ENCODE measurements around the gene PRAMEF15.
"Not testable (repeated sequence)": the region's sequence is repeated elsewhere in the genome, so short reads cannot be mapped to it uniquely, and the experiment has no call there.

PRAMEF15 gene

DNA sequence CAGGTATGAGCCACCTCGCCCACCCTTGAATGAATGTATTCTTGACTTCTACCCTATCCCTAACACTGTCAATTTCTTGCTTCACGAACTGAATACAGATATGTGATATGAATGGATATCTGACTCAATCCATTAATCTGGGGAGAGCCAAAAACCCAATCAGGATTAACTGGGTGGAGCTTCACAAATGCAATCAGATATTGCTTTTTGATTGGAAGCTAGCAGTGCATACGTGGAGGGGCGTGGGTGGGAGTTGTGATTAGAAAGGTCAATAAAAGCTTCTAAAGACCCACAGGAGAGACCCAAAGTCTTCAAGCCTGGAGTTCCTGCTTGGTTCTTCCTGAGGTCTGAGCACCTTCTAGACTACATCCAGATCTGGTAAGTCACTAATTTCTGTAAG is at the start of gene PRAMEF15:
TSS of gene PRAMEF15 (plus strand) at position 301 of the 400 bp plus-strand sequence. CDS start 2,827 bp downstream, outside the sequence.
- not testable (repeated sequence) for DNase-seq (ENCODE audit: extremely low read depth, low read depth)

DNA sequence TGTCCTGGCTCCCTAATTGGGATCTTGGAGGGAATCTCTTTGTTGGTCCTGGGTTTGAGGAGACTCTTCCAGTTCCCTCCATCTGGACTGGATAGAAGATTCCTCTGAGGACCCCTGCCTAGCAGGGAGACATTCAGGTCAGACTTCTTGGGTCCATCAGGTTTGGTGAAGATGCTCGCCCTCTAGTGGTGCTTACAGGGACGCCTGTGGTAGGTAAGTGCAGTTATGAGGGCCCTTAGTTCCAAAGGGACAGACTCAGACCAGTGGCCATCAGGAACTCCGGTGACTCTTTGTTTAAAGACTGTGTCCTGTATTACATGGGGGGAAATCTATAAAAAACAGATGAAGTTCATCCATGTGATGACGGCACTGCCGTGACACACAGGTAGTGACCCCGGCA is 38.4 kb upstream of the PRAMEF15 start:
- DNase-seq (ENCODE audit: extremely low read depth, low read depth) = not testable (repeated sequence)

DNA sequence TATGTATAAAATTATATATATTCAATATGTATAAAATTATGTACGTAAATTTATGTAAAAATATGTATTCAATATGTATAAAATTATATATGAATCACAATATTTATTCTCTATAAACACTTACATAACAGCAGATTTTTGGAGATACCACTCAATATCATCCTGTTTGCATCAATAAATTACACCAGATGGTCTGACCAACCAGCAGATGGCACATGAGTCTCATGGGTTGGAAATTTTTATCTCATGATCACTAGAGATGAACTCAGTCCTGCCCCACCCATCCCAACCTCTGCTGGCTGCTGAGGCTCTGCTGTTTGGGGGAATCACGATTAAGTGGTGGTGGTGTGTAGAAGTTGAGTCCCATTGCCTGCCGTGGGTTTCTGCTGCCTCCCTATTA is 35.8 kb upstream of the PRAMEF15 start:
- DNase-seq (ENCODE audit: extremely low read depth, low read depth) = not testable (repeated sequence)

DNA sequence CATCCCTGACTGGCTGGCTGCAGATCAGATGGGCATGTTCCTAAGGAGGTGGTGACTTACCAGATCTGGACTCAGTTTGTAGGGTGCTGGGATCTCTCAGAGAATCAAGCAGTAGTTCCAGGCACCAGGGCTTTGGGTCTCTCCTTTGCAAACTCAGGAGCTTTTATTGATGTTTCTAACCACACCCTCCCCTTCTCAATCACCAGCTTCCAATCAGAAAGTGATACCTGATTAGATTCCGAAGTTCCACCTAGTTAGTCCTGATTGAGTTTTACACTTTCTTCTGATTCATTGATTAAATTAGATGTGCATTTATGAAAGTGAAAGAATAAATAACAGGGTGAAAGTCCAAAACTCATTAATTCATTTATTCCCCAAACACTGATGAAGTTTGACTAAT is 30.3 kb upstream of the PRAMEF15 start, which contains the start of gene PRAMEF8:
TSS of gene PRAMEF8 (minus strand) at position 101 of the 400 bp plus-strand sequence. CDS start 1,046 bp downstream, outside the sequence.
- DNase-seq (ENCODE audit: extremely low read depth, low read depth) = not testable (repeated sequence)

DNA sequence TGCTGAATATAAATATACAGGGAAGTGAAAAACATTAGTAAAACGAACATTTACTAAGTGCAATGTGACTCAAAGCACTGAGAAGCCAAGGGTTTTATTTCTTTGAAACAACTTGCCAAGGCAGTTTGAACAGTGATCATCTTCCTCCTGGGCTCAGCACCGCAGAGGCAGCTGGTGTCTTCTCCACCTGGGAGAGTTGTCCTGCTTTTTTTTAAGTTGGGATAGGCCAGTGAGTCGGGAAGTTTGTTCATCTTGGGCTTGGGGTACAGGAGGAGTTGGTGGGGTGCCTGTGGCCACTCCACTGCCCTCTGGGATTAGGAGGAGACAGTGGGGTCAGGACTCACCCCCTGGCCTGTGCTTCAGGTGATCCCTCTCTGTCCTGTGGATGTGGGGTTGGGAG is 26.4 kb upstream of the PRAMEF15 start:
- not testable (repeated sequence) for DNase-seq (ENCODE audit: extremely low read depth, low read depth)

DNA sequence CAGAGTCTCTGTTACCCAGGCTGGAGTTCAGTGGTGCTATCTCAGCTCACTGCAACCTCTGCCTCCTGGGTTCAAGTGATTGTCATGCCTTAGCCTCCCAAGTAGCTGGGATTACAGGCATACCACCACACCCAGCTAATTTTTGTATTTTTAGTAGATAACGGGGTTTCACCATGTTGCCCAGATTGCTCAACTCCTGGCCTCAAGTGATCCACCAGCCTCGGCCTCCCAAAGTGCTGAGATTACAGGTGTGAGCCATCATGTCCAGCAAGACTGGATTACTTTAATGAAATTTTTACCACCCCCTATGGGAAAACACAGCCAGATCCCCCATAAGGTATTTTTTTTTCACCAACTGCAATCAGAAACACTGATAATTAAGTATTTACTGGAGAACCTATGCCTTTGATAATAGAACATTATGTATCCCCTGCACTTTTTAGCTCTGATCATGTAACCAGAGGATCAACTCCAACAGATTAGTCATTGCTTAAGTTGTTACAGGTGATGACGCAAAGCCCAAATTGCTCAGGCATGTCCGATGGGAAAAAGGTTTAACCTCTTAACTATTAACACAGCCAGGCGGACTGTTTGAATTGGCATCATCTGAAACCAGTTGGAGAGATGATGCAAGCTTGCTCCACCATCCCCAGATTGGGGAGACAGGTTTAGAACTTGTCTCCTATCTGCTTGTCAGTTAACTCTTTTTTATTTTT is 18.0 kb upstream of the PRAMEF15 start:
- DNase-seq (ENCODE audit: extremely low read depth, low read depth) = not testable (repeated sequence)

DNA sequence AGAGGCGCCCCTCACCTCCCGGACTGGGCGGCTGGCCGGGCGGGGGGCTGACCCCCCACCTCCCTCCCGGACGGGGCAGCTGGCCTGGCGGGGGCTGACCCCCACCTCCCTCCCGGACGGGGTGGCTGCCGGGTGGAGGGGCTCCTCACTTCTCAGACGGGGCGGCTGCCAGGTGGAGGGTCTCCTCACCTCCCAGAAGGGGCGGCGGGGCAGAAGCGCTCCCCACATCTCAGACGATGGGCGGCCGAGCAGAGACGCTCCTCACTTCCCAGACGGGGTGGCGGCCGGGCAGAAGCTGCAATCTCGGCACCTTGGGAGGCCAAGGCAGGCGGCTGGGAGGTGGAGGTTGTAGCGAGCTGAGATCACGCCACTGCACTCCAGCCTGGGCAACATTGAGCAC is 16.7 kb upstream of the PRAMEF15 start:
- not testable (repeated sequence) for DNase-seq (ENCODE audit: extremely low read depth, low read depth)

DNA sequence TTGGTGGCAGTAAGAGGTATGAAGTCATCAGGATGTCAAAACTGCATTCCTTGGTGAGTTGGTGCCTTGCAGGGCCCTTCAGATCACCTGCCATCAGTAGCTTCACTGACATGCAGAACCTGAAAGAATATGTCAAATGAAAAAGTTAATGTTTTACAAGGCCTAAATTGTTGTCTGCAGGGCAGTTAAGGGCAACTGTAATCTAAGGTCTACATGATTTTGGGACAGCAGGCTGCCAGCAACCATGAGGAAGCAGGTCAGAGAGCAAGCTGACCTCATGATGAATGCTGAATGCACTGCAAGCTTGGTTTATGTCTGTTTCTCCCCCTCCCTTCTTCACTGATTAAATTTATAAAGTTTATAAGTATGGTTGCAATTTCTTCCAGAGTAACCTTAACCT is 13.2 kb upstream of the PRAMEF15 start:
- not testable (repeated sequence) for DNase-seq (ENCODE audit: extremely low read depth, low read depth)

DNA sequence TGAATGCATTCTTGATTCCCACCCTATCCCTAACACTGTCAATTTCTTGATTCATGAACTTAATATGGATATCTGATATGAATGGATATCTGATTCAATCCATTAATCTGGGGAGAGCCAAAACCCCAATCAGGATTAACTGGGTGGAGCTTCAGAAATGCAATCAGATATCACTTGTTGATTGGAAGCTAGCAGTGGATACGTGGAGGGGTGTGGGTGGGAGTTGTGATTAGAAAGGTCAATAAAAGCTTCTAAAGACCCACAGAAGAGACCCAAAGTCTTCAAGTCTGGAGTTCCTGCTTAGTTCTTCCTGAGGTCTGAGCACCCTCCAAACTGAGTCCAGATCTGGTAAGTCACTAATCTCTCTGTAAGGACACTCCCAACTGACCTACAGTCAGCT is 12.1 kb upstream of the PRAMEF15 start, which contains the start of gene PRAMEF33:
TSS of gene PRAMEF33 (plus strand) at position 301 of the 400 bp plus-strand sequence. CDS start 2,416 bp downstream, outside the sequence.
- not testable (repeated sequence) for DNase-seq (ENCODE audit: extremely low read depth, low read depth)

DNA sequence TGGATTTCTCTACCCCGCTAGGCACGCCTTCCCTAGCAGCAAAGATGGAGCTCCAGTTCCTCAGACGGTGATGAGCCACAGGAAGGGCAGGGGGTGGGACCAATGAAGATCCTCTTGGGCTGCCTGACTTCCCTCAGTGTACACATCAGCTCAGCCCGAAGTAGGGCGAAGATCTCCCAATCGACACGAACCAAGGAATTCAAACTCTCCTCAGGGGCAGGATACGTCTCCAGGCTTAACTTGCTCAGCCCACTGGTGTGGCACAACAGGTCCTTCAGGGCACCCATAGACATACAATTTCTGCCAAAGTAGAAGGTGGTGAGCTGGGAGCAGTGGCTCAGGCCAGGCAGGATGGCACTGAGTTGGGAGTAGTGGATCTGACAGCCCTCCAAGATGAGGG is 27.1 kb downstream of the PRAMEF15 start:
- not testable (repeated sequence) for DNase-seq (ENCODE audit: extremely low read depth, low read depth)

DNA sequence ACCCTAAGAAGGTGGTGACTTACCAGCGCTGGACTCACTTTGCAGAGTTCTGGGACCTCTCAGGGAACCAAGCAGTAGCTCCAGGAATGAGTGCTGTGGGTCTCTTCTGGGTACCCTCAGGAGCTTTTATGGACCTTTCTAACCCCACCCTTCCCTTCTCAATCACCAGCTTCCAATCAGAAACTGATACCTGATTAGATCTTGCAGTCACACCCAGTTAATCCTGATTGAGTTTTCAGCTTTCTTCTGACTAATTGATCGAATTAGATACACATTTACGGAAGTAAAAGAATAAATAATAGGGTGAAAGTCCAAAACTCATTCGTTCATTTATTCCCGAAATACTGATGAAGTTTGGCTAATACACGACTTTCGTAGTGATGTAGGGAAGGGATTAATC is 31.7 kb downstream of the PRAMEF15 start, which contains the start of gene PRAMEF14:
TSS of gene PRAMEF14 (minus strand) at position 101 of the 400 bp plus-strand sequence. CDS start 1,820 bp downstream, outside the sequence.
- DNase-seq (ENCODE audit: extremely low read depth, low read depth) = not testable (repeated sequence)

DNA sequence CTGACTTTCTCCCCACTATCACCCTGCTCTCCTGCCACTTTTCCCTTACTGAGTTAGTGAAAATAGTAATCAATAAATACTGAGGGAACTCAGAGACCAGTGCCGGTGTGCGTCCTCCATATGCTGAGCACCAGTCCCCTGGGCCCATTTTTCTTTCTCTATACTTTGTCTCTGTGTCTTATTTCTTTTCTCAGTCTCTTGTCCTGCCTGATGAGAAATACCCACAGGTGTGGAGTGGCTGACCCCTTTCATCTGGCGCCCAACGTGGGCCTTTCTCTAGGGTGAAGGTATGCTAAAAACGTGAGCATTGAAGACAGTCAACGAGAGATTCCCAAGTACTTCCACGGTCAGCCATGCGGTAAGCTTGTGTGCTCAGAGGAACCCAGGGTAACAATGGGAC is 38.1 kb downstream of the PRAMEF15 start:
- not testable (repeated sequence) for DNase-seq (ENCODE audit: extremely low read depth, low read depth)

DNA sequence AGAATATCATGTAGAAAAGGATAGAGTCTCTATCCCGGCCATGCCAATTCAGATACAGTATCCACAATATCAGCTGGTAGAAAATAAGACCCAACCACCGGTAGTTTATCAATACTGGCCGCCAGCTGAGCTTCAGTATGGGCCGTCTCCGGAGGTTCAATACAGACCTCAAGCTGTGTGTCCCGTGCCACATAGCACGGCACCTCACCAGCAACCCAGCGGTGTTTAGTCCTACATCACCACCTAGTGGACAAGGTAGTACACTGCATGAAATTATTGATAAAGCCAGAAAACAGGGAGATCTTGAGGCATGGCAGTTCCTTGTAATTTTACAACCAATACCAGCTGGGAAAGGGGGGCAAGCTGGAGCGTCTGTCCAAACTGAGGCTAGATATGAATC is 39.1 kb downstream of the PRAMEF15 start:
- DNase-seq (ENCODE audit: extremely low read depth, low read depth) = not testable (repeated sequence)

DNA sequence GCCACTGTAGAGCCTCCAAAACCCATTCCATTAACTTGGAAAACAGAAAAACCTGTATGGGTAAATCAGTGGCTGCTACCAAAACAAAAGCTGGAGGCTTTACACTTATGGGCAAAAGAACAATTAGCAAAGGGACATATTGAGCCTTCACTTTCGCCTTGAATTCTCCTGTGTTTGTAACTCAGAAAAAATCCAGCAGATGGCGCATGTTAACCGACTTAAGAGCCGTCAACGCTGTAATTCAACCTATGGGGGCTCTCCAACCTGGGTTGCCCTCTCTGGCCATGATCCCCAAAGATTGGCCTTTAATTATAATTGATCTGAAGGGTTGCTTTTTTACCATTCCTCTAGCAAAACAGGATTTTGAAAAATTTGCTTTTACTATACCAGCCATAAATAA is 41.4 kb downstream of the PRAMEF15 start:
- peak; percentile 0 for DNase-seq (ENCODE audit: extremely low read depth, low read depth)
- TF ChIP-seq, protein P1, sequence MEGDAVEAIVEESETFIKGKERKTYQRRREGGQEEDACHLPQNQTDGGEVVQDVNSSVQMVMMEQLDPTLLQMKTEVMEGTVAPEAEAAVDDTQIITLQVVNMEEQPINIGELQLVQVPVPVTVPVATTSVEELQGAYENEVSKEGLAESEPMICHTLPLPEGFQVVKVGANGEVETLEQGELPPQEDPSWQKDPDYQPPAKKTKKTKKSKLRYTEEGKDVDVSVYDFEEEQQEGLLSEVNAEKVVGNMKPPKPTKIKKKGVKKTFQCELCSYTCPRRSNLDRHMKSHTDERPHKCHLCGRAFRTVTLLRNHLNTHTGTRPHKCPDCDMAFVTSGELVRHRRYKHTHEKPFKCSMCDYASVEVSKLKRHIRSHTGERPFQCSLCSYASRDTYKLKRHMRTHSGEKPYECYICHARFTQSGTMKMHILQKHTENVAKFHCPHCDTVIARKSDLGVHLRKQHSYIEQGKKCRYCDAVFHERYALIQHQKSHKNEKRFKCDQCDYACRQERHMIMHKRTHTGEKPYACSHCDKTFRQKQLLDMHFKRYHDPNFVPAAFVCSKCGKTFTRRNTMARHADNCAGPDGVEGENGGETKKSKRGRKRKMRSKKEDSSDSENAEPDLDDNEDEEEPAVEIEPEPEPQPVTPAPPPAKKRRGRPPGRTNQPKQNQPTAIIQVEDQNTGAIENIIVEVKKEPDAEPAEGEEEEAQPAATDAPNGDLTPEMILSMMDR (IDR thresholded peaks at IDR 0.05; ENCODE audit: low read depth, low read length) = peak; percentile 27

DNA sequence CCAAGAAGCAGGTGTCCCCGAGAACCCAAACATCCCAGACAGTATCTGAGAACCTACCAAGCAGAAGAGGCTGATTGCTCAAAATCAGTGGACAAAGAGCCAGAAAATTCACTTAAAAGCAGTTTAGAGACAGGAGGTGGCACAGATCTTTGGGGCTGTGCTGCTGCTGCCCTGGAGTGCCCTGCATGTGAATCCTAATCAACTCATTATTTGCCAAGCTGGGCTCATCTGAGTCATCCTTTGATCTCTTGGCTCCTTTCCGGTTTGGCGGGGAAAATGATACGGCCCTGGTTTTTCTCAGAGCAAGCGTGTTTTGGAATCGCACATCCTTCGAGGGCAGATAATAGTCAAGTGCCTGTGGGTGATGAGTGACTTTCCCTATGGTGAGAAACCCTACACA is 47.0 kb downstream of the PRAMEF15 start:
- not testable (repeated sequence) for DNase-seq (ENCODE audit: extremely low read depth, low read depth)

DNA sequence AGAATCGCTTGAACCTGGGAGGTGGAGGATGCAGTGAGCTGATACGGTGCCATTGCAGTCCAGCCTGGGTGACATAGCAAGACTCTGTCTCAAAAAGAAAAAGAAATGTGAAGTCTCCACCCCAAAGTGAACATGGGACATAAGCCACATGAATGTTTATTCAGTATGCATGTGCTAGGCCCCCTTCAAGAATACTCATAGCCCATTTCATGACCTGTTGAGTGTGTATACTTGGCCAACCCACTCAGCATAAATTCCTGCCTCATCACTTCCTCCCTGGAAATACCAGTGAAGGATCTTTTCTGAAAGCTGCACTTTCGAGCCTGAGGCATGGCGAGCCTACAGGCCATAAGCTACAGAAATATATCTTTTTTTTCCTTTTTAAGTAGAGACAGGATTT is 49.5 kb downstream of the PRAMEF15 start:
- not testable (repeated sequence) for DNase-seq (ENCODE audit: extremely low read depth, low read depth)

DNA sequence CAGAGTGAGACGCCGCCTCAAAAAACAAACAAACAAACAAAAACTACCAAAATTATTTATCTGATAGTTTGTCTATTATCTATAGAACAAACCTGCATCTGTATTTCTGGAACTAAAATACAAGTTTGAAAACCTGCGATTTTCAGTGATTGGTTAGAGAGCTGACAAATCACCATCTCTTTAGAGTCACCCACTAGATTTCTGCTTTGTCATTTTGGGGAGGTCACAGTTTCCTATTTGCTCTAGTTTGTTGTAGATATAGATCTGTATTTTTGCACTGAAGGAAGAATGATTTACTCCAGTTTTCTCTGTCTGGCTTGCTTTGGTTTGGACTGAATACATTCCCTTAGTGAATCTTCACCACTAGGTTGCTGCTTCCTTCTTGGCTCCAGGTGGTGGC is 51.2 kb downstream of the PRAMEF15 start:
- not testable (repeated sequence) for DNase-seq (ENCODE audit: extremely low read depth, low read depth)

DNA sequence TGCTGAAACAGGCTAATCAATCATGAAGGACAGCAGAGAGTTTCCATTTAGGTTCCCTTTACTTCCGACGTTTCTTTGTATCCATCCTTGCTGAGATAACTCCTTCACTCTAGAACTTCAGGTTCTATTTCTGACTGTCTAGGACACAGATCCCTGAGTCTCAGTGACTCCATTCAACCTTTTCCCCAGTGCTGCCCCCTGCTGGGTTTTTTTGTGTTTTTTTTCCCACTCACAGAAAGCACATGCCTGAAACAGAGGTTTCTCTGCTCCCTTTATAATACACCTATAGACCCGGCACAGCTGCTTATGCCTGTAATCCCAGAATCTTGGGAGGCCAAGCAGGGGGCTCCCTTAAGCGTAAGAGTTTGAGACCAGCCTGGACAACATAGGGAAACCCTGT is 53.2 kb downstream of the PRAMEF15 start:
- DNase-seq (ENCODE audit: extremely low read depth, low read depth) = not testable (repeated sequence)

Measured in AG09319 (cell line).